ENCODE measurements around the gene ITPKC. TPM values are rescaled to one million over a fixed set of nuclear protein-coding genes. Genes with fewer than 3 reads are reported as not detected.

Gene ITPKC
- total RNA-seq, 1 donor from 2014 or later: 6.5 TPM

DNA sequence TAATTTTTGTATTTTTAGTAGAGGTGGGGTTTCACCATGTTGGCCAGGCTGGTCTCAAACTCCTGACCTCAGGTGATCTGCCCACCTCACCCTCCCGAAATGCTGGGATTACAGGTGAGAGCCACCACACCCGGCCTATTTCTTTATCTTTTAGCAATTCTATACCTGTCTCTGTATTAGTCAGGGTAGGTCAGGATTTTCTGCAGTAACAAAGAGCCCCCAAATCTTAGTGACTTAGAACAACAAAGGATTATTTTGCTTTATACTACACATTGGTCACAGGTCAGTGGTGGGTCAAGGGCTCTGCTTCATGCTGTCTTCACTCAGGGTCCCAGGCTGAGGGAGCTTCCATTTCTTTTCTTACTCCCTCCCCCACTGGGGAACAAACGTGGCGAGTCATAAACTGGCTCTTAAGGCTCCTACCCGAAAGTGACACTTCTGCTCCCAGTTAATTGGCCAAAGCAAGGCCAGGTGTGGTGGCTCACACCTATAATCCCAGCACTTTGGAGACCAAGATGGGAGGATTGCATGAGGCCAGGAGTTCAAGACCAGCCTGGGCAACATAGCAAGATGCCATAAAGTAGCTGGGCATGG lies 6.8 kb downstream of the ITPKC start:
- Histone ChIP-seq H3F3A (ENCODE audit: low read depth) (no peaks in the 10 kb centered on the region), H3K4me3 (no peak overlapping the region), H3K27me3 (no peaks in the 10 kb centered on the region), H4K20me1 (ENCODE audit: low read depth) (peaks cover 21% of the 10 kb centered on the region), H3K36me3 (no peaks in the 10 kb centered on the region), H3K9ac (no peak overlapping the region), H3K4me2 (no peak overlapping the region), H3K9me3 (ENCODE audit: low read depth) (no peaks in the 10 kb centered on the region), H3K4me1 (peaks cover 10% of the 10 kb centered on the region), H2AFZ (replicated peaks) (no peak overlapping the region), H3K79me2 (ENCODE audit: low read depth) (peaks cover 24% of the 10 kb centered on the region), H3K27ac (no peak overlapping the region)
- DNase-seq (ENCODE audit: low spot score): no peak
- peaks cover 18% of the 10 kb centered on the region for H3K4me1 Mint-ChIP-seq
- H3K9me3 Mint-ChIP-seq: no peaks in the 10 kb centered on the region
- peaks cover 28% of the 10 kb centered on the region for H3K36me3 Mint-ChIP-seq
- no peak overlapping the region for H3K4me3 Mint-ChIP-seq
- no peak overlapping the region for H3K27ac Mint-ChIP-seq
- peaks cover 4% of the 10 kb centered on the region for H3K27me3 Mint-ChIP-seq (ENCODE audit: insufficient read depth, low read depth)
- TF ChIP-seq EZH2 (IDR thresholded peaks at IDR 0.05) (no peak), EZH2phosphoT487 (IDR thresholded peaks at IDR 0.05) (no peak)
- TF ChIP-seq, protein P1, sequence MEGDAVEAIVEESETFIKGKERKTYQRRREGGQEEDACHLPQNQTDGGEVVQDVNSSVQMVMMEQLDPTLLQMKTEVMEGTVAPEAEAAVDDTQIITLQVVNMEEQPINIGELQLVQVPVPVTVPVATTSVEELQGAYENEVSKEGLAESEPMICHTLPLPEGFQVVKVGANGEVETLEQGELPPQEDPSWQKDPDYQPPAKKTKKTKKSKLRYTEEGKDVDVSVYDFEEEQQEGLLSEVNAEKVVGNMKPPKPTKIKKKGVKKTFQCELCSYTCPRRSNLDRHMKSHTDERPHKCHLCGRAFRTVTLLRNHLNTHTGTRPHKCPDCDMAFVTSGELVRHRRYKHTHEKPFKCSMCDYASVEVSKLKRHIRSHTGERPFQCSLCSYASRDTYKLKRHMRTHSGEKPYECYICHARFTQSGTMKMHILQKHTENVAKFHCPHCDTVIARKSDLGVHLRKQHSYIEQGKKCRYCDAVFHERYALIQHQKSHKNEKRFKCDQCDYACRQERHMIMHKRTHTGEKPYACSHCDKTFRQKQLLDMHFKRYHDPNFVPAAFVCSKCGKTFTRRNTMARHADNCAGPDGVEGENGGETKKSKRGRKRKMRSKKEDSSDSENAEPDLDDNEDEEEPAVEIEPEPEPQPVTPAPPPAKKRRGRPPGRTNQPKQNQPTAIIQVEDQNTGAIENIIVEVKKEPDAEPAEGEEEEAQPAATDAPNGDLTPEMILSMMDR (IDR thresholded peaks at IDR 0.05): no peak

DNA sequence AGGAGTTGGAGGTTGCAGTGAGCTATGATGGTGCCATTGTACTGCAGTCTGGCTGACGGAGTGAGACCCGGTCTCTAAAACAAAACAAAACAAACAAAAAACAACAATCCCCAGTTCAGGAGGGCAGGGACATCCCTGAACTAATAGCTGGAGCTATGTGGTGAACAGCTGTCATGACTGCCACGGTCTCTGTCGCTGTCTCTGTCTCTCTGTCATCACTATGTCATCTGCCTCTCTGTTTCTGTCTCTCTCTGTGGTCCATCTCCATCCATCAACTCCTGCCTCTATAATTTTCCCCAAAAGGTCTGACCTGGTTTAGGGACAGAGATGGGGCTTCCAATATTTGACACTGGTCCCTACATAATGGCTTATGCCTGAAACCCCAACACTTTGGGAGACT lies 7.4 kb downstream of the ITPKC start:
- Mint-ChIP-seq H3K4me3 (peak overlapping the region; percentile 31), H3K27ac (no peak overlapping the region), H3K4me1 (peaks cover 16% of the 10 kb centered on the region), H3K9me3 (no peaks in the 10 kb centered on the region), H3K36me3 (peaks cover 28% of the 10 kb centered on the region), H3K27me3 (ENCODE audit: insufficient read depth, low read depth) (peaks cover 4% of the 10 kb centered on the region)
- Histone ChIP-seq H4K20me1 (ENCODE audit: low read depth) (peaks cover 18% of the 10 kb centered on the region), H3K4me1 (peaks cover 4% of the 10 kb centered on the region), H3K9me3 (ENCODE audit: low read depth) (no peaks in the 10 kb centered on the region), H3K27me3 (no peaks in the 10 kb centered on the region), H3K4me3 (no peak overlapping the region), H3K79me2 (ENCODE audit: low read depth) (peaks cover 18% of the 10 kb centered on the region), H3F3A (ENCODE audit: low read depth) (no peaks in the 10 kb centered on the region), H3K36me3 (no peaks in the 10 kb centered on the region), H2AFZ (replicated peaks) (no peak overlapping the region), H3K27ac (no peak overlapping the region), H3K4me2 (no peak overlapping the region), H3K9ac (no peak overlapping the region)
- TF ChIP-seq EZH2 (IDR thresholded peaks at IDR 0.05): no peak
- no peak for TF ChIP-seq EZH2phosphoT487 (IDR thresholded peaks at IDR 0.05)
- TF ChIP-seq, protein P1 (IDR thresholded peaks at IDR 0.05): no peak
- no peak for DNase-seq (ENCODE audit: low spot score)

DNA sequence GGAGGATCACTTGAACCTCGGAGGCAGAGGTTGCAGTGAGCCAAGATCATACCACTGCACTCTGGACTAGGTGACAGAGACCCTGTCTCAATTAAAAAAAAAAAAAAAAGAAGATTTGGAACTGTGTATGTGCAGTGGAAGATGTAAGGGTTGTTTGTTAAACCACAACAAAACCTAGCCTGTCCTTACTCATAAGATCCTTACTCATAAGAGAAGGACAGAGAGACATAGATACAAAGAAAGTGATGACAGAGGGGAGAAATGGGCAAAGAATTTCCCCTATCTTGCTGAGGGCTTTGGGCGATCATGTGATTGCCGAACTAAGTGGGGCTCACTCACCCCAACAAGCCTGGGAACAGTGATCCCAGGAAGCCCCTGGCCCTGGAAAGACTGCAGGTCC lies 7.9 kb downstream of the ITPKC start:
- H3K27me3 ChIP-seq: no peaks in the 10 kb centered on the region
- H2AFZ ChIP-seq (replicated peaks): no peak overlapping the region
- DNase-seq (ENCODE audit: low spot score): no peak
- H3K79me2 ChIP-seq (ENCODE audit: low read depth): peaks cover 13% of the 10 kb centered on the region
- no peak overlapping the region for H3K27ac ChIP-seq
- TF ChIP-seq, protein P1 (IDR thresholded peaks at IDR 0.05): no peak
- TF ChIP-seq EZH2phosphoT487 (IDR thresholded peaks at IDR 0.05) (no peak), EZH2 (IDR thresholded peaks at IDR 0.05) (no peak)
- H3K4me1 ChIP-seq: no peaks in the 10 kb centered on the region
- no peak overlapping the region for H3K4me3 Mint-ChIP-seq
- no peaks in the 10 kb centered on the region for H3K9me3 ChIP-seq (ENCODE audit: low read depth)
- no peaks in the 10 kb centered on the region for H3K9me3 Mint-ChIP-seq
- peaks cover 10% of the 10 kb centered on the region for H3K4me1 Mint-ChIP-seq
- no peak overlapping the region for H3K27ac Mint-ChIP-seq
- peaks cover 13% of the 10 kb centered on the region for H4K20me1 ChIP-seq (ENCODE audit: low read depth)
- no peaks in the 10 kb centered on the region for H3K36me3 ChIP-seq
- H3K27me3 Mint-ChIP-seq (ENCODE audit: insufficient read depth, low read depth): peaks cover 4% of the 10 kb centered on the region
- H3F3A ChIP-seq (ENCODE audit: low read depth): no peaks in the 10 kb centered on the region
- no peak overlapping the region for H3K4me2 ChIP-seq
- H3K36me3 Mint-ChIP-seq: peaks cover 28% of the 10 kb centered on the region
- no peak overlapping the region for H3K4me3 ChIP-seq
- no peak overlapping the region for H3K9ac ChIP-seq

Data from neural progenitor cell (in vitro differentiated cells).